Lower leg skin (tissue), 3 donors: ENCODE measurements around the gene METTL2A.
"Not testable (repeated sequence)": the region's sequence is repeated elsewhere in the genome, so short reads cannot be mapped to it uniquely, and the experiment has no call there.

ENCODE experiments used
- POLR2A ChIP-seq, 2 donors: fragments of 450-650 bp; IDR thresholded peaks; one replicate each; pipeline ENCODE4 v1.6.1; 2016 to 2017; ENCODE audit warnings: antibody characterized with exemption in 2 of 2, mild to moderate bottlenecking in 1 of 2, moderate library complexity in 1 of 2
- TF ChIP-seq, protein P1 (sequence below), 3 donors: fragments of 450-650 bp; IDR thresholded peaks; one replicate each; pipeline ENCODE4 v1.5.1; 2016; ENCODE audit warnings: antibody characterized with exemption in 3 of 3, mild to moderate bottlenecking in 3 of 3, moderate library complexity in 2 of 3

- not testable (repeated sequence) for TF ChIP-seq POLR2A (IDR thresholded peaks at IDR 0.05)
- TF ChIP-seq, protein P1, sequence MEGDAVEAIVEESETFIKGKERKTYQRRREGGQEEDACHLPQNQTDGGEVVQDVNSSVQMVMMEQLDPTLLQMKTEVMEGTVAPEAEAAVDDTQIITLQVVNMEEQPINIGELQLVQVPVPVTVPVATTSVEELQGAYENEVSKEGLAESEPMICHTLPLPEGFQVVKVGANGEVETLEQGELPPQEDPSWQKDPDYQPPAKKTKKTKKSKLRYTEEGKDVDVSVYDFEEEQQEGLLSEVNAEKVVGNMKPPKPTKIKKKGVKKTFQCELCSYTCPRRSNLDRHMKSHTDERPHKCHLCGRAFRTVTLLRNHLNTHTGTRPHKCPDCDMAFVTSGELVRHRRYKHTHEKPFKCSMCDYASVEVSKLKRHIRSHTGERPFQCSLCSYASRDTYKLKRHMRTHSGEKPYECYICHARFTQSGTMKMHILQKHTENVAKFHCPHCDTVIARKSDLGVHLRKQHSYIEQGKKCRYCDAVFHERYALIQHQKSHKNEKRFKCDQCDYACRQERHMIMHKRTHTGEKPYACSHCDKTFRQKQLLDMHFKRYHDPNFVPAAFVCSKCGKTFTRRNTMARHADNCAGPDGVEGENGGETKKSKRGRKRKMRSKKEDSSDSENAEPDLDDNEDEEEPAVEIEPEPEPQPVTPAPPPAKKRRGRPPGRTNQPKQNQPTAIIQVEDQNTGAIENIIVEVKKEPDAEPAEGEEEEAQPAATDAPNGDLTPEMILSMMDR (IDR thresholded peaks at IDR 0.05), result not testable (repeated sequence)
Measured at GRCh38 chr17:62477718-62478408, 54.2 kb downstream of the METTL2A start.
